Stromal cell of bone marrow (primary cell): Measurements from ENCODE around the gene CNN3.

Experiments used
- DNase-seq: peaks from one replicate; pipeline ENCODE4 v3.0.0-alpha.2; 2012; ENCODE audit warnings: low read depth

The CNN3 gene

DNA sequence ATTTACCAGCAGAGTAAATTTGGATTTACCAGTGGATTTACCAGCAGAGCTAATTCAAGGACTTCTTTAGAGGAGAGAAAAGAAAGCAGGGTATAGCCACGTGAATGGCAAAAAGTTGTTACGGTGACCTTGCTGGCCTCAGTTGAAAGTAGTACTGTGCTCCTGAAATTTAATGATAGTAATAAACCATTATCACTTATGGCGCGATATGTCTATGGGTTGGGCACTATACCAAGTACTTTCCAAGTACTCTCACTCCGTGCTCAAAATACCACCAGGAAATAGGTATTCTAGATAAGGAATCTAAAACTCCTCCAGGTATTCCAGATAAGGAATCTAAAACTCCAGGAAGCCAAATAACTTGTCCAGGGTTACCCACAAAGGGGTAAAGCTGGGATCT is 70.9 kb downstream of the CNN3 start:
- DNase-seq, result no peak

DNA sequence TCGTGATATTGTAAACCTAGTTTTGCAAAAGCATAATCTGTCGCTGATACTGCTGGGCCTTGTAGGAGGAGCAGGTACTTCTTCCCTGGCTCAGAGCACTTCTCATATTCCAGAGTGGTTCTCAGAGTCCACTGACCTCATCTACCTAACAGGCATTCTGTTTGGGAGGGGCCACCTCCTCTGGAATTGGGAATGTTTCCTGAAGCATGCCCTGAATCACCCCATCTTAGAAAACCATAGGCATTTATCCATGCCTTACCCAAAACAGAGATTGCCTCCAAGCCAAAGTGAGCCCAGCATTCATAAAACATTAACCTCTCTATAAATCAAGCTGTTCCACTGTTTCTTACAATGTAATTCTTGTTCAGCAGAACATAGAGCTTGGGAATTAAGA is 71.6 kb downstream of the CNN3 start:
- no peak for DNase-seq

DNA sequence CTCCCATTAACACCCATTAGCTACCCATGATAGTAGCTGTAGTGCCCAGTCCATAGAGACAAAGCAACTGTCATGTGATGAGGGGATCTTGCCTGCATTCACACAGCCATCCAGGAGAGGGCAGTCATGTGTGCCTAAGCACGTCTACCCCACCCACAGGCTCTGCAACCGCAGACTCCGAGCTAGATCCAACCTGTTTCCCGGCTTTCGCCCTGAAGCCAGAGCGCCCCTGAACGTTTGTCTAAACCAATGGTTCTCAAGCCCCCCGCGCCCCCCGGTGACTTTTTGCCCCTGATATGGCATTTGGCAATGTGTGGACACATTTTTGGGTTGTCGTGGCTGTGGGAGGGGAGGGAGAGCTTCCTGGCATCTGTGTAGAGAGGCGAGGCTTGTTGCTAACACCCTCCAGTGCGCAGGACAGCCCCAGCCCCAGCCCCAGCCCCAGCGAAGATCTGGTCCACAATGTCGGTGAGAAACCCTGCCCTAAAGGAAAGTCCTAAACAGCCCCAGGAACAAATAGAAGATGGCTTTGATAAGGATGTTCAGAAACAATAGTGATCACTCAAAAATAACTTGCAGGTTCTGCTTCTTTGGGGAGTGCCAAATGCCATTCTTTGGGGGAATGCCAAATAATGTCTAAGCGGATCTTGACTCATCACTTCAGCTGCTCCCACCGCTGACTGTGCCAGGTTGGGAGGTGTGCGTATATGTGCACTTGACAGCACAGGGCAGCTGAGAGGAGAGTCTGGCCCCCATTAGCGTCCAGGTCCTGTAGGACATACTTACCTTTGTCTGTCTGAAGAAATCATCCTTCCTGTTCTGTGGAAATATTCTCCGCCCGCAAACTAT is 72.2 kb downstream of the CNN3 start:
- peak; percentile 81 for DNase-seq

DNA sequence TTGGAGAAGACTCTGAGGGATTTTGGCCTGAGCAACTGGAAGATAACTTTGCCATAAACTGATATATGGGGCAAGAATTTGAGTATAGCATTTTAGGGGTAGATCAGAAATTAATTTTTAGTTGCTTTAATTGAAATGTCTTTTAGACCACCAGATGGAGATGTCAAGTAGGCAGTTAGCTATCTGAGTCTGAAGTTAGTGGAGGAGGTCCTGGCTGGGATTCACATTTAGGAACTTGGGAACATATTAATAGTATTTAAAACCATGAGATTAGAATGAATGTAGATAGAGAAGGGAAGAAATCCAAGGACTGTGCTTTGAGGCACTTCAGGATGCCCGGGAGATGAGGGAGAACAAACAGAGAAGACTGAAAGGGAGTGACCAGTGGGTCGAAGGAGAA is 74.1 kb downstream of the CNN3 start:
- no peak for DNase-seq

- DNase-seq, result no peak
Observed at GRCh38 chr1:94851571-94851970, 75.3 kb downstream of the CNN3 start.
